Stimulated activated naive CD8-positive, alpha-beta T cell treated with anti-CD3 and anti-CD28 coated beads, Interleukin-15, Interleukin-2, amounts not matched to agents 100 U/mL and 50 U/mL, for 24 hours (primary cell): ENCODE data around the gene RAB11FIP3.
"Not testable (repeated sequence)": the region's sequence is repeated elsewhere in the genome, so short reads cannot be mapped to it uniquely, and the experiment has no call there.

ENCODE experiments used
- ATAC-seq: fragments of 150-1000 bp; cut with Tn5 transposase; one replicate; pipeline ENCODE4 v1.10.0; 2021
- DNase-seq: peaks from one replicate; pipeline ENCODE4 v3.0.0; 2021

Gene RAB11FIP3

DNA sequence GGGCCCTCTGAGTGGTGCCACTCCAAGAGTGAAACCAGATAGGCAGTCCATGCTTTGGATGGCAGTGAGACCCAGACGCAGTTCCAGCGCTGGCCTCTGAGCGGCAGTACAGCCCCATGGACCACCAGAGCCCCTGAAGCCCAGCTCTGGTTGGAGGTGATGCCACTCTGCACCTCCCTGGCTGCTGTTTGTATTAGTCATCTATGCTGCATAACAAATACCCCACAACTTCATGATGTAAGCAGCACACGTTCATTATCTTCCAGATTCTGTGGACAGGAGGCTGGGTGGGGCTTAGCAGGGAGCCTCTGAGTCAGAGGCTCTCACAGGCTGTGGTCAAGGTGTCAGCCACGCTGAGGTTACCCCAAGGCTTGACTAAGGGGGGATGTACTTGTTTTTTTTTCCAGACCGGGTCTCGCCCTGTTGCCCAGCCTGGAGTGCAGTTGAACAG, 33.5 kb upstream of the RAB11FIP3 start:
- ATAC-seq: peak; percentile 98

GRCh38 chr16:392450-393030, 32.9 kb upstream of the RAB11FIP3 start:
- DNase-seq: peak; percentile 40
- ATAC-seq: no peak

More for the DNA sequence above, 33.5 kb upstream of the RAB11FIP3 start:
- DNase-seq: peak; percentile 93

GRCh38 chr16:396199-396598, 29.2 kb upstream of the RAB11FIP3 start:
- DNase-seq (no peak), ATAC-seq (no peak)

DNA sequence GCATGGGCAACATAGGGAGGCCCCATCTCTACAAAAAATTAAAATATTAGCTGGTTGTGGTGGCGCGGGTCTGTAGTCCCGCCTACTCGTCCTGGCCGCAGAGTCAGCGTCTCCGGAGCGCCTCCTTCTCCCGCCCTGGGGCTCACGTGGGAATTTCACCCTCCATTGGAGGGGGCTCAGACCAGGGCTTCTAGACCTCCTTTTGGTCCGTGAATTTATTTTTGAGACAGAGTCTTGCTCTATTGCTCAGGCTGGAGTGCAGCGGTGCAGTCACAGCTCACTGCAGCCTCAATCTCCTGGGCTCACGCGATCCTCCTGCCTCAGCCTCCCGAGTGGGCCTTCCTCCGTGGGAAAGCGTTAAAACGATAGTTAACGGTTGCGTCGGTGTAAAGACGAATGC, 28.8 kb upstream of the RAB11FIP3 start:
- DNase-seq: no peak

GRCh38 chr16:397135-397661, 28.3 kb upstream of the RAB11FIP3 start, which contains the start of gene NME4:
Gene NME4 (plus strand): TSS chr16:397199. CDS start chr16:397223, 24 bp downstream.
- DNase-seq: peak; percentile 36
- ATAC-seq: no peak

More for the DNA sequence above, 28.8 kb upstream of the RAB11FIP3 start:
- ATAC-seq: no peak

GRCh38 chr16:397736-398332, 27.6 kb upstream of the RAB11FIP3 start:
- peak; percentile 49 for DNase-seq
- no peak for ATAC-seq

GRCh38 chr16:398561-399339, 26.7 kb upstream of the RAB11FIP3 start:
- ATAC-seq (no peak), DNase-seq (no peak)

GRCh38 chr16:399340-400019, 26.0 kb upstream of the RAB11FIP3 start:
- DNase-seq (no peak), ATAC-seq (no peak)

GRCh38 chr16:400061-400591, 25.3 kb upstream of the RAB11FIP3 start:
- ATAC-seq: no peak
- no peak for DNase-seq

GRCh38 chr16:401468-402348, 23.7 kb upstream of the RAB11FIP3 start, which contains the start of gene DECR2:
Gene DECR2 (plus strand): TSS chr16:401885. CDS start chr16:401964, 79 bp downstream.
- peak; percentile 100 for DNase-seq
- ATAC-seq: peak; percentile 85

DNA sequence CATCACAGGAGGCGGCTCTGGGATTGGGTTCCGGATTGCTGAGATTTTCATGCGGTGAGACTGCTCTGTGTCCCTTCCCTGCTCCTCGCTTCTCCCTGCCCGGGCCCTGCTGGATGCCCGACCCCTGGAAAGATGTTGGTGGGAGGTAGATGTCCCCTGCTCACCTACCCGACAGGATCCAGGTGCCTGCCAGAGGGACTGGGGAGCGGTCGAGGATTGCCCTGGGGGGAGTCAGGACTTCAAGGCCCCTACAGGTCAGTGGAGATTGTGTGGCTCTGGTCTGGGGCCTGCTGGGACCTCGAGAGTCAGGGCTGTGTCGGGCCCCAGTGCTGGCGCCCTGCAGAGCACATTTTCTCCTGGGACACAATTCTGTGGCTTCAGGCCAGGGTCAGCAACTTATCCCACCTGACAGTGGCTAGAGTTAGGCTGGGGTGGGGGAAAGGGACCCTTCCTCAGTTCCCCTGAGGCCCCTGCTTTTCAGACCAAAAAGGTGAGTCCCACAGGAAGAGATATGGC, 20.4 kb upstream of the RAB11FIP3 start:
- DNase-seq (no peak), ATAC-seq (no peak)

DNA sequence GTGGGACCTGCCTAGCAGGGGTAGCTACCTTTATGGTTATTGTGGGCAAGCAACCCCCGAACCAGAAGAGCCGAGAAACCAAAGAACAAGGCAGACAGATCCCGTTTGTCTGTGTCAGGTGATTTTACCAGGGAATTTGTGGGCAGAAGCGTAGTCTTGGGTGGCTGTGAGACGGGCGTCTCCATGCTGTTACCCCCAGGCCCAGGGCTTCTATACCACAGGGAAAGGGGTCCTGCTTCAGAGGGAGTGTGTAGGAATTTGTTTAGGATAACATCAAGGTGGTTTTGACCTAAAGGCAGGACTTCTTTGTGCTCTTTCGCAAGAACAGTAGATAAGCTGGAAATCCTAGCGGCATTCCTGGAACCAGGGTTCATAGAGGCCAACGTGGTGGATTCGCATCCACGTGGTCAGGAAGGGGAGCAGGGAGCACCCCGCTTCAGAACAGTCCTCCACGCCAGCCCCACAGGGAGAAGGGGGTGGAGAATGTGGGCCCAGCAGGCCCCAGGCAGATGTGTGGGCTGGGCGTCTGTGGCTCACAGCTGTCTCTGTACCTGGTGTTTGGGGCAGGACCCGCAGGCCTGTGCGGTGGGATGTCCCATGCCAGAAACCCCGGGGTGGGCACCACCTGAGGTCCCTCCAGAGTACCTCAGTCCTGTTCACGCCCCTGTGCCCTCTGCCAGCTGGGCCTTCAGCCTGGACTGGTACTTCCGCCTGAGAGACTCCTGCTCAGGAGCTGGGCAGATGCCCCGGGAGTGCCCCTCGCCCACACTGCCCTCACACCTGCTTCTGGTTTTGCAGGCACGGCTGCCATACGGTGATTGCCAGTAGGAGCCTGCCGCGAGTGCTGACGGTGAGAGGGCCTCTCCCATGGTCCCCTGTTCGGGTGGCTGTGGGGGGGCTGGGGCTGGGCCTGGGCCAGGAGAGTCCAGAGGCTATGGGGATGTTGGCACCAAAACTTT, 19.6 kb upstream of the RAB11FIP3 start:
- no peak for ATAC-seq
- no peak for DNase-seq

DNA sequence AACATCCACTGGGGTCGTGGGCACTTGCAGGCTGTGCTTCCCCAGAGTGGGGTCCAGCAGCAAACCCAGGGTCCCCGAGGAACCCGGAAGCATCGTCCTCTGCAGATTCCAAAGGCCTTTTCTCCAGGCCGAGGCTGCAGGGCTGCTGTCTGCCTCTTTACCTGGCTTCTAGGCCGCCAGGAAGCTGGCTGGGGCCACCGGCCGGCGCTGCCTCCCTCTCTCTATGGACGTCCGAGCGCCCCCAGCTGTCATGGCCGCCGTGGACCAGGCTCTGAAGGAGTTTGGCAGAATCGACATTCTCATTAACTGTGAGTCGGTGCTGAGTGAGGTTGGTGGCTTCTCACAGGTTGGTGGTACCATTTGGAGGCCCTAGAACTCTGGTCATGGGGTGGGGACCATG, 18.2 kb upstream of the RAB11FIP3 start:
- DNase-seq (no peak), ATAC-seq (no peak)

DNA sequence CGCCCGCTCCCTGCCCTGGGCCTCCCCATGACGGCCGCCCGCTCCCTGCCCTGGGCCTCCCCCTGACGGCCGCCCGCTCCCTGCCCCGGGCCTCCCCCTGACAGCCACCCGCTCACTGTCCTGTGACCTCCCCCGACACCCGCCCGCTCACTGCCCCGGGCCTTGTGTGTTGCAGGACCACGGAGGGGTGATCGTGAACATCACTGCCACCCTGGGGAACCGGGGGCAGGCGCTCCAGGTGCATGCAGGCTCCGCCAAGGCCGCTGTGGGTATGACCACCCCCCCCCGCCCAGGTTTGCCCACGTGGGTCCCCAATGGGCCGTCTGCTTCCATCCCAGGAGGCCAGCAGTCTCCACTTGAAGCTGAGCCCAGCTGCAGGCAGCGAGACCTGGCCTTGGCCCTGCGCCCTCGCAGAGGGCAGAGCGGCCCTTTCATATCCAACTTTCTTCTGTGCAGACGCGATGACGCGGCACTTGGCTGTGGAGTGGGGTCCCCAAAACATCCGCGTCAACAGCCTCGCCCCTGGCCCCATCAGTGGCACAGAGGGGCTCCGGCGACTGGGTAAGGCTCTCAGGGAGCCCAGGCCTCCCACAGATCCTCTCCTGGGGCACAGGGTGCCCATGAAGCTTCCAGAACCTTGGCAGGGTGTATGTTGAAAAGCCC, 14.8 kb upstream of the RAB11FIP3 start:
- no peak for ATAC-seq
- no peak for DNase-seq

DNA sequence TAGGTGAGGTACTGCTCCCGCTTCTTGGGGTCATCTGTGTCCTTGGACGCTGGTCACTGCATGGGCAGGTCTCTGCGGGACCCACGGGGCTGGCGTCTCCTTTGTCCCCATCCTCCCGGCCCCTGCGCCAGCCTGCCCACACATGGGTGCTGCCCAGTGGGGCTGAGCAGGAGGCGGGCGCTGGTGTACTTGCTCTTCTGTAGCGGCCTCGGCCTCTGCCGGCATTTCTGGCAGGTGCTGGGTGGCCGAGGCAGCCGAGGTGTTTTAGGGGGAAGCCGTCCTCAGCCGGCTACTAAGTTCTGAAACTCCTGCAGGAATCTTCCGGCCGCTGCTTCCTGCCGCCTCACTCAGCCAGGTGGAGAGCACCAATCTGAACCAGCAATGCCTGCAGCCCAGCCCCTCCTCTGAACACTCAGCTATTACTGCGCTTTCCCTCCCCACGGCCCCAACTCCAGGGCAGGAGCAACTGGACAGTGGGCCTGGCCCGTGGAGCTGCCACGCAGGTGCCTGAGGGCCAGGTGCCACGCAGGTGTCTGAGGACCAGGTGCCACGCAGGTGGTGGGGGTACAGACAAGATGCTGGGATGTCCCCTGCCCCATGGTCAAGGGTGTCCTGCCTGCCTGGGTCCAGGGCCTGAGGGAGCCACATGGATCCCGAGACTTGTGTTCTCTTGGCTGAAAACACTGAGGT, 13.7 kb upstream of the RAB11FIP3 start:
- ATAC-seq (no peak), DNase-seq (no peak)

- DNase-seq (no peak), ATAC-seq (no peak)
Measured at GRCh38 chr16:414395-415169, 10.9 kb upstream of the RAB11FIP3 start.

GRCh38 chr16:415170-415498, 10.3 kb upstream of the RAB11FIP3 start:
- DNase-seq, ATAC-seq: not testable (repeated sequence)

DNA sequence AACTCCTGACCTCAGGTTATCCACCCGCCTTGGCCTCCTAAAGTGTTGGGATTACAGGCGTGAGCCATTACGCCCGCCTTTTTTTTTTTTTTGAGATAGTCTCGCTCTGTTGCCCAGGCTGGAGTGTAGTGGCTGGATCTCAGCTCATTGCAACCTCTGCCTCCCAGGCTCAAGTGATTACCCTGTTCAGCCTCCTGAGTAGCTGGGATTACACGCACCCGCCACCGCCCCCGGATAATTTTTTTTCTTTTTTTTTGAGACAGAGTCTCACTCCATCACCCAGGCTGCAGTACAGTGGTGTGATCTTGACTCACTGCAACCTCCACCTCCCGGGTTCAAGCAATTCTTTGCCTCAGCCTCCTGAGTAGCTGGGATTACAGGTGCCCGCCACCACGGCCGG, 3.3 kb upstream of the RAB11FIP3 start:
- not testable (repeated sequence) for ATAC-seq, DNase-seq
